Liver (tissue), 9 donors: ENCODE data around the gene MAP1LC3B. TPM values are rescaled to one million over a fixed set of nuclear protein-coding genes. Genes with fewer than 3 reads are reported as not detected.

Experiments
- DNase-seq: peaks from one replicate; pipeline ENCODE4 v3.0.0-alpha.2; 2017; ENCODE audit warnings: low spot score
- H3K27ac ChIP-seq, 2 donors: one replicate each; pipeline ENCODE4 v1.7.0; 2013; ENCODE audit warnings: inconsistent platforms in 2 of 2, low read length in 2 of 2, control low read depth in 1 of 2, low read depth in 1 of 2, mild to moderate bottlenecking in 1 of 2
- H3K27me3 ChIP-seq, 4 donors: one replicate each; pipeline versions ENCODE4 v1.6.1 to v1.7.0; 2013; ENCODE audit warnings: low read length in 3 of 4, inconsistent platforms in 1 of 4, mild to moderate bottlenecking in 1 of 4, moderate library complexity in 1 of 4; ENCODE audit not compliant: control insufficient read depth in 4 of 4, insufficient read depth in 4 of 4
- H3K36me3 ChIP-seq, 4 donors: one replicate each; pipeline versions ENCODE4 v1.6.1 to v1.7.0; 2013; ENCODE audit warnings: low read length in 3 of 4, mild to moderate bottlenecking in 3 of 4, low read depth in 1 of 4, moderate library complexity in 1 of 4; ENCODE audit not compliant: control insufficient read depth in 4 of 4, insufficient read depth in 3 of 4
- H3K4me1 ChIP-seq, 4 donors: one replicate each; pipeline versions ENCODE4 v1.6.1 to v1.7.0; 2013; ENCODE audit warnings: low read length in 3 of 4, mild to moderate bottlenecking in 3 of 4, moderate library complexity in 1 of 4; ENCODE audit not compliant: control insufficient read depth in 4 of 4, insufficient read depth in 4 of 4
- H3K4me3 ChIP-seq, 3 donors: one replicate each; pipeline versions ENCODE4 v1.6.1 to v1.7.0; 2013; ENCODE audit warnings: low read length in 3 of 3, control low read depth in 1 of 3, low read depth in 1 of 3, mild to moderate bottlenecking in 1 of 3
- H3K9ac ChIP-seq, 2 donors: one replicate each; pipeline ENCODE4 v1.7.0; 2013; ENCODE audit warnings: low read length in 2 of 2, mild to moderate bottlenecking in 2 of 2, moderate library complexity in 2 of 2, control low read depth in 1 of 2, low read depth in 1 of 2
- H3K9me3 ChIP-seq, 4 donors: one replicate each; pipeline versions ENCODE4 v1.6.1 to v1.7.0; 2013; ENCODE audit warnings: low read length in 3 of 4; ENCODE audit not compliant: control insufficient read depth in 4 of 4
- CTCF ChIP-seq: fragments of 150-350 bp; IDR thresholded peaks from 2 replicates; pipeline ENCODE4 v1.5.1; 2017; ENCODE audit warnings: improper control_type of control experiment, low read depth, low read length; ENCODE audit not compliant: missing input control
- FOXA1 ChIP-seq: IDR thresholded peaks from 2 replicates; pipeline ENCODE4 v1.6.1; 2016; ENCODE audit warnings: antibody characterized with exemption
- FOXA2 ChIP-seq: IDR thresholded peaks from 2 replicates; pipeline ENCODE4 v1.6.1; 2016; ENCODE audit warnings: antibody characterized with exemption
- GABPA ChIP-seq, 2 donors: IDR thresholded peaks in 1 of 2; conservative IDR thresholded peaks in 1 of 2; 2 replicates each; pipeline ENCODE4 v1.6.1; 2016; ENCODE audit warnings: antibody characterized with exemption in 2 of 2, mild to moderate bottlenecking in 1 of 2, moderate library complexity in 1 of 2
- HNF4G ChIP-seq: IDR thresholded peaks from 2 replicates; pipeline ENCODE4 v1.6.1; 2016; ENCODE audit warnings: antibody characterized with exemption
- NR2F2 ChIP-seq: IDR thresholded peaks from 2 replicates; pipeline ENCODE4 v1.6.1; 2016; ENCODE audit warnings: antibody characterized with exemption
- RAD21 ChIP-seq, 2 donors: IDR thresholded peaks; 2 replicates each; pipeline ENCODE4 v1.6.1; 2016; ENCODE audit warnings: antibody characterized with exemption in 2 of 2, mild to moderate bottlenecking in 2 of 2
- RXRA ChIP-seq, 2 donors: IDR thresholded peaks; 2 replicates each; pipeline ENCODE4 v1.6.1; 2017 to 2018; ENCODE audit warnings: antibody characterized with exemption in 2 of 2, mild to moderate bottlenecking in 1 of 2
- SP1 ChIP-seq: IDR thresholded peaks from 2 replicates; pipeline ENCODE4 v1.6.1; 2018; ENCODE audit warnings: antibody characterized with exemption, mild to moderate bottlenecking
- TAF1 ChIP-seq: conservative IDR thresholded peaks from 2 replicates; pipeline ENCODE4 v1.6.1; 2016; ENCODE audit warnings: antibody characterized with exemption, mild to moderate bottlenecking
- YY1 ChIP-seq: IDR thresholded peaks from 2 replicates; pipeline ENCODE4 v1.6.1; 2016; ENCODE audit warnings: antibody characterized with exemption, mild to moderate bottlenecking
- WGBS: extraction: QIAGEN DNeasy Blood & Tissue Kit; methylation state at CpG from one replicate; pipeline ENCODE4 v1.1.7; 2013; 5-methylcytosine and 5-hydroxymethylcytosine counted together
- polyA plus RNA-seq, 2 donors: library from polyadenylated mRNA; stranded (reverse) in 1 of 2; unstranded in 1 of 2; fragments of 200-250 nt in 1 of 2; fragments of >200 nt in 1 of 2; fragmentation: Nextera tagmentation in 1 of 2; extraction: Ambion mirVana in 1 of 2; gene quantifications; one replicate each; pipeline versions ENCODE4 v1.2.1 to v1.2.3, GENCODE V29; 2013 to 2015
- total RNA-seq, 2 donors: library from RNA; depleted of rRNA; stranded (reverse); fragments of >200 nt; gene quantifications; one replicate each; pipeline ENCODE4 v1.2.3, GENCODE V29; 2014
- TF ChIP-seq, protein P1 (sequence below): IDR thresholded peaks from 2 replicates; pipeline ENCODE4 v1.6.1; 2016; ENCODE audit warnings: antibody characterized with exemption
- TF ChIP-seq, protein P2 (sequence below): IDR thresholded peaks from 2 replicates; pipeline ENCODE4 v1.6.1; 2016; ENCODE audit warnings: antibody characterized with exemption
- TF ChIP-seq, protein P3 (sequence below): IDR thresholded peaks from 2 replicates; pipeline ENCODE4 v1.6.1; 2016; ENCODE audit warnings: antibody characterized with exemption
- donor health status: healthy.
- donor health status: healthy.
- donor health status: healthy.
- donor health status: healthy.
- donor health status: healthy.

Gene MAP1LC3B
- total and polyA plus RNA-seq, 4 donors: 10.3 to 36.3 (median 15.7) TPM

DNA sequence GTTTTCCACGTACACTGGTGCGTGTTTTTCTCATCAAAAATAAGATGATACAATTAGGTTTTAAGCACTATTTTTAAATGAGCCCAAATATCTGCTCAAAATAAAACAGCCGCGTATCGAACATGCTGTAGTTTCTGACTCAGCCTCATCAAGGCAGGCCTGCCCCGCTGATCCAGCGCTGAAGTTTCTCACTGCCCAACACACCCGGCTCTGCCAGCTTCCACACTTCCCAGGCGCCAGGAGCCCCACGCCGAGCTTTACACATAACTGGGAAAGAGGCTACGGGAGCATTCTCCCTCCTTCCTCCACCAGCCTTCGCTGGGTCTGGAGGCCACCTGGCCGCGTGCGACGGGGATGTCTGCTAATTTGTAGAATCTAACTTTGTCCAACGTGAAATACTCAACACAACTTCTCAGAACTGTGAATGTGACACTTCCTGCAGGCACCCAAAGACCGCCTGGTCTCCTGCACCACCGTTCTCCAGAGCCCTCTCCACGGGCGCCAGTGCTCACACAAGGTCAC is 42.1 kb downstream of the MAP1LC3B start:
- peaks cover 0 to 6% (median 3%) of the 10 kb centered on the region in 4 donors for H3K4me1 ChIP-seq
- H3K9ac ChIP-seq: no peak overlapping the region
- H3K9me3 ChIP-seq: no peaks in the 10 kb centered on the region
- H3K27me3 ChIP-seq: no peaks in the 10 kb centered on the region
- no peak overlapping the region for H3K4me3 ChIP-seq
- no peak for TF ChIP-seq RAD21 (IDR thresholded peaks at IDR 0.05)
- TF ChIP-seq YY1: no peak
- TF ChIP-seq, protein P1, sequence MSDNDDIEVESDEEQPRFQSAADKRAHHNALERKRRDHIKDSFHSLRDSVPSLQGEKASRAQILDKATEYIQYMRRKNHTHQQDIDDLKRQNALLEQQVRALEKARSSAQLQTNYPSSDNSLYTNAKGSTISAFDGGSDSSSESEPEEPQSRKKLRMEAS: no peak
- H3K27ac ChIP-seq: no peak overlapping the region
- DNase-seq: no peak
- peaks cover 4 to 15% (median 12%) of the 10 kb centered on the region in 4 donors for H3K36me3 ChIP-seq
- 95% methylated on average over 22 of the region's 22 CpGs for WGBS

DNA sequence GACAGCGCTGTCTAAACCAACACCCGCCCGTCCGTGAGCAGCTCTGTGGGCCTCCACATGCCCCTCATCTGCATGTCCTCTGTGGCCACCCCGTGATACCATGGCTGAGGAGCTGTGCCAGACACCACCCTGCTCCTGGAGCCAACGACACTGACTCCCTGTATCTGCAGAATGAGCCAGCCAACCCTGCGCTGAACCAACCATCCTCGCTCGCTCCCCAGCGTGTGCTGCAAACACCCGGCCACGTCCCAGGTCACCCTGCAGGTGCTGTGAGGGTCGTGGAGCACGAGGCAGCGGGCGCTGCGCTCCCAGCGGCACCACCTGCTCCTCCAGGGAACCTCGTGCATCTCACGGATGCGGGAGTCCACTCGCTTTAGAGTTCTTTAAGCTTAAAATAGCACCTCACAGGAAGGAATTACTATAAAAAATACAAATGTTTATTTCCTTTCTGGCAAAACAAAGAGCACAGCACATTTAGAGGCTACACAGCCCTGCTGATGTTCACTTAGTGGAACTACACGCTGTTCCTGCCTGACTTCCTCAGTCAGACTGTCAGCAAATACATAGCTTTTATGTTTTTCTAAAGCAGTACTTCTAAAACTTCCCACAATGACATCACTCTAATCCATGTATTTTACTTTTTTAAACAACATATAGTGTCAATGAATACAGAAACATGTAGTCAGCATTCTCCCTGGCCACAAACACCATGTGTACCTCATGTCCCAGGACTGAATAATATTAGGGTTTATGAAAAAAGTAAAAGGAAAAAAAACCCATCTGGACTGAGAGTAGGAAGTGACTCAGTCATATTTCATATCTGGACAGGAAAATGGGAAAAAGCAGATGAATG is 43.5 kb downstream of the MAP1LC3B start:
- WGBS: 73% methylated on average over 23 of the region's 23 CpGs
- Histone ChIP-seq H3K36me3 (peaks cover 4 to 12% (median 9%) of the 10 kb centered on the region in 4 donors), H3K27me3 (no peaks in the 10 kb centered on the region), H3K27ac (peak overlapping the region in 1 of 2 donors; percentile 73), H3K4me1 (peaks cover 0 to 10% (median 4%) of the 10 kb centered on the region in 4 donors), H3K4me3 (no peak overlapping the region), H3K9me3 (no peaks in the 10 kb centered on the region), H3K9ac (no peak overlapping the region)
- TF ChIP-seq, protein P2, sequence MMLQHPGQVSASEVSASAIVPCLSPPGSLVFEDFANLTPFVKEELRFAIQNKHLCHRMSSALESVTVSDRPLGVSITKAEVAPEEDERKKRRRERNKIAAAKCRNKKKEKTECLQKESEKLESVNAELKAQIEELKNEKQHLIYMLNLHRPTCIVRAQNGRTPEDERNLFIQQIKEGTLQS: no peak
- TF ChIP-seq CTCF: peak; percentile 5
- TF ChIP-seq HNF4G: no peak
- no peak for TF ChIP-seq NR2F2
- TF ChIP-seq TAF1: no peak
- TF ChIP-seq FOXA1: no peak
- no peak for DNase-seq

GRCh38 chr16:87436225-87437172 is 44.4 kb downstream of the MAP1LC3B start:
- Histone ChIP-seq H3K9ac (no peak overlapping the region), H3K4me1 (peaks cover 0 to 10% (median 4%) of the 10 kb centered on the region in 4 donors), H3K9me3 (no peaks in the 10 kb centered on the region), H3K36me3 (peaks cover 4 to 11% (median 7%) of the 10 kb centered on the region in 4 donors), H3K4me3 (no peak overlapping the region), H3K27me3 (no peaks in the 10 kb centered on the region), H3K27ac (peak overlapping the region; percentile 60 to 73)
- no peak for DNase-seq
- 77% methylated on average over 29 of the region's 29 CpGs for WGBS
- no peak for TF ChIP-seq RXRA (IDR thresholded peaks at IDR 0.05)
- no peak for TF ChIP-seq GABPA (IDR thresholded peaks at IDR 0.05 in 1 of 2, conservative IDR thresholded peaks at IDR 0.05 in 1 of 2)
- TF ChIP-seq FOXA2: no peak
- TF ChIP-seq, protein P1: no peak
- no peak for TF ChIP-seq TAF1
- TF ChIP-seq, protein P3, sequence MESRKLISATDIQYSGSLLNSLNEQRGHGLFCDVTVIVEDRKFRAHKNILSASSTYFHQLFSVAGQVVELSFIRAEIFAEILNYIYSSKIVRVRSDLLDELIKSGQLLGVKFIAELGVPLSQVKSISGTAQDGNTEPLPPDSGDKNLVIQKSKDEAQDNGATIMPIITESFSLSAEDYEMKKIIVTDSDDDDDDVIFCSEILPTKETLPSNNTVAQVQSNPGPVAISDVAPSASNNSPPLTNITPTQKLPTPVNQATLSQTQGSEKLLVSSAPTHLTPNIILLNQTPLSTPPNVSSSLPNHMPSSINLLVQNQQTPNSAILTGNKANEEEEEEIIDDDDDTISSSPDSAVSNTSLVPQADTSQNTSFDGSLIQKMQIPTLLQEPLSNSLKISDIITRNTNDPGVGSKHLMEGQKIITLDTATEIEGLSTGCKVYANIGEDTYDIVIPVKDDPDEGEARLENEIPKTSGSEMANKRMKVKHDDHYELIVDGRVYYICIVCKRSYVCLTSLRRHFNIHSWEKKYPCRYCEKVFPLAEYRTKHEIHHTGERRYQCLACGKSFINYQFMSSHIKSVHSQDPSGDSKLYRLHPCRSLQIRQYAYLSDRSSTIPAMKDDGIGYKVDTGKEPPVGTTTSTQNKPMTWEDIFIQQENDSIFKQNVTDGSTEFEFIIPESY: no peak
- no peak for TF ChIP-seq HNF4G
- TF ChIP-seq SP1: no peak
- TF ChIP-seq NR2F2: no peak
- no peak for TF ChIP-seq RAD21 (IDR thresholded peaks at IDR 0.05)
- no peak for TF ChIP-seq YY1
- TF ChIP-seq CTCF: no peak
